AG09319 (cell line): ENCODE measurements around the gene AMIGO3.
A peak's percentile ranks its signal among the peaks of the same experiment; 100 is the strongest.

Experiments used
- DNase-seq: peaks from one replicate; pipeline ENCODE4 v3.0.0-alpha.2; 2010; ENCODE audit warnings: low read depth; ENCODE audit errors: extremely low read depth
- CTCF ChIP-seq: IDR thresholded peaks from 2 replicates; pipeline ENCODE4 v1.5.1; 2011; ENCODE audit warnings: low read depth, mild to moderate bottlenecking, inconsistent platforms, low read length, moderate library complexity

AMIGO3 gene

GRCh38 chr3:49707113-49707480 lies 12.4 kb downstream of the AMIGO3 start:
- no peak for TF ChIP-seq CTCF
- no peak for DNase-seq

GRCh38 chr3:49706456-49707112 lies 12.9 kb downstream of the AMIGO3 start:
- DNase-seq = no peak
- no peak for TF ChIP-seq CTCF

GRCh38 chr3:49705390-49705960 lies 14.0 kb downstream of the AMIGO3 start:
- TF ChIP-seq CTCF = no peak
- DNase-seq = no peak

- TF ChIP-seq CTCF = no peak
- DNase-seq = no peak
Observed at GRCh38 chr3:49704629-49705028, 14.9 kb downstream of the AMIGO3 start.

GRCh38 chr3:49703956-49704355 lies 15.5 kb downstream of the AMIGO3 start:
- no peak for DNase-seq
- no peak for TF ChIP-seq CTCF

- DNase-seq = no peak
- TF ChIP-seq CTCF = peak; percentile 85
Observed at GRCh38 chr3:49703443-49703927, 16.0 kb downstream of the AMIGO3 start.

GRCh38 chr3:49702672-49703071 lies 16.8 kb downstream of the AMIGO3 start:
- TF ChIP-seq CTCF = no peak
- no peak for DNase-seq
